HL-60 (cell line): ENCODE results near the gene MSS51.

Source experiments
- DNase-seq, 2 experiments: peaks; one replicate each; pipeline ENCODE4 v3.0.0-alpha.2; 2010 to 2020; ENCODE audit warnings: low read depth in 1 of 2, low spot score in 1 of 2
- H3K27ac ChIP-seq: fragments of 250-450 bp; sonication (Bioruptor Pico); replicated peaks from 2 replicates; pipeline ENCODE4 v1.5.1; 2020; ENCODE audit warnings: mild to moderate bottlenecking, moderate library complexity
- H3K27me3 ChIP-seq: fragments of 250-450 bp; sonication (Bioruptor Pico); 2 replicates; pipeline ENCODE4 v1.5.1; 2021; ENCODE audit warnings: mild to moderate bottlenecking, moderate library complexity; ENCODE audit not compliant: insufficient read depth, poor library complexity, severe bottlenecking
- H3K4me3 ChIP-seq: replicated peaks from 2 replicates; pipeline ENCODE4 v1.5.1; 2011; ENCODE audit warnings: mild to moderate bottlenecking, control low read depth, low read length; ENCODE audit not compliant: insufficient read depth
- CTCF ChIP-seq: IDR thresholded peaks from one replicate; pipeline ENCODE4 v1.5.1; 2011; ENCODE audit warnings: low read length, control low read depth, inconsistent platforms; ENCODE audit not compliant: insufficient read depth
- GABPA ChIP-seq: IDR thresholded peaks from 2 replicates; pipeline ENCODE4 v1.6.1; 2012; ENCODE audit warnings: low read depth
- POLR2AphosphoS5 ChIP-seq: IDR thresholded peaks from 2 replicates; pipeline ENCODE4 v1.6.1; 2012; ENCODE audit warnings: low read depth
- REST ChIP-seq: IDR thresholded peaks from 2 replicates; pipeline ENCODE4 v1.6.1; 2012; ENCODE audit warnings: low read depth; ENCODE audit not compliant: insufficient replicate concordance
- SPI1 ChIP-seq: IDR thresholded peaks from 2 replicates; pipeline ENCODE4 v1.6.1; 2012; ENCODE audit warnings: low read depth, mild to moderate bottlenecking, borderline replicate concordance

Gene MSS51

GRCh38 chr10:73439055-73439454 is 5.7 kb upstream of the MSS51 start:
- Histone ChIP-seq H3K4me3 (no peak overlapping the region), H3K27me3 (no peaks in the 10 kb centered on the region), H3K27ac (no peak overlapping the region)
- no peak for DNase-seq
- no peak for TF ChIP-seq CTCF
- no peak for TF ChIP-seq SPI1
- no peak for TF ChIP-seq POLR2AphosphoS5
- no peak for TF ChIP-seq GABPA
- TF ChIP-seq REST: no peak

DNA sequence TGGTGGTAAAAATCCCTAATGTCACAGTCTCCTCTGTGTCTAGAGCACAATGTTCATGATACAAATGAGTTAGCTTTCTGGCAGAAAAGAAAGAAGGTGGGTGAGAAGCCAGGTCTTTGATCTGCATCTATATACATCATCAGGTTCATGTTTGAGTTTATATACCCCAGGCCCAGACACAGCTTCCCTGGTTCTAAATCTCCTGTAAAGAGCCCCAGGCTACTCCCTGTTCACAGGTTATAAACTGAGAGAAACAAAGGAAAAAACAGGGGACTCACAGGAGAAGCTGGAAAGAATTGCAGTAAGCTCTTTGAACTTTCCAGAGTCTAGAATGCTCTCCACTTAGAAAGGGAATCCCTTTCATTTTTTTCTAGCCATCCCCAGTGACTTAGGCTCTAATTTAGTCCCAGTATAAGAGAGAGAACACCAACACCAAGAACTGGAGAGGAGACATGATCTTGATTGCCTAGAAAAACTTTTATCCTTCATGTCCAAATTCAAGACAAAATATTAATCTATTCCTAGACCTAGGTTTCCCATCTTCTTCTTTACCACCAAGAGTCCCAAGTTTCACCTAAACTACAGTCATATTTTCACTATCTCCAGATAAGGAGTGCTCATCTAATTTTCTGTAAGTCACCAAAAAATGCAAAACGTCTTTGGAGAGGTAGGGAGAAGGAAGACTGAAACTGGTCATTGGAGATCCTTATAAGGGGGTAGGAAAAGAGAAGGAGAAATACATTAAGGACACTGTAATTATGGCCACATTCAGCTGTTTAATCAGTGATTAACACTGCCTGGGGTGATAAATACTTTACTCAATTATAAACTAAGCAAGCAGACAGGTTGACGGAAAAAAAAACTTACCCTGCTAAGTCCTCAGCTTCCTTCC is 469 bp downstream of the MSS51 start:
- DNase-seq: no peak
- no peak for TF ChIP-seq POLR2AphosphoS5
- no peak for TF ChIP-seq GABPA
- TF ChIP-seq CTCF: no peak
- Histone ChIP-seq H3K27ac (no peak overlapping the region), H3K27me3 (no peaks in the 10 kb centered on the region), H3K4me3 (no peak overlapping the region)

GRCh38 chr10:73426318-73426717 is 7.0 kb downstream of the MSS51 start:
- H3K4me3 ChIP-seq: no peak overlapping the region
- no peak for DNase-seq
- TF ChIP-seq SPI1 (peak; percentile 86), GABPA (no peak)
- no peaks in the 10 kb centered on the region for H3K27me3 ChIP-seq
- H3K27ac ChIP-seq: no peak overlapping the region

- no peak overlapping the region for H3K27ac ChIP-seq
- TF ChIP-seq SPI1 (no peak), POLR2AphosphoS5 (no peak), REST (no peak), CTCF (no peak), GABPA (no peak)
- H3K4me3 ChIP-seq: no peak overlapping the region
- H3K27me3 ChIP-seq: no peaks in the 10 kb centered on the region
- no peak for DNase-seq
These were observed 8.9 kb downstream of the MSS51 start for GRCh38 chr10:73424478-73424877.
